Superior temporal gyrus (tissue), 1 donor: Measurements from ENCODE around the gene SBNO1.
"Not testable (repeated sequence)": the region's sequence is repeated elsewhere in the genome, so short reads cannot be mapped to it uniquely, and the experiment has no call there.

Experiments
- DNase-seq: peaks from one replicate; pipeline ENCODE4 v3.0.0-alpha.2; 2016; ENCODE audit errors: extremely low spot score

Gene SBNO1

GRCh38 chr12:123270214-123271000 lies 94.2 kb downstream of the SBNO1 start:
- peak; percentile 58 for DNase-seq

- no peak for DNase-seq
Observed at GRCh38 chr12:123269896-123270213, 94.8 kb downstream of the SBNO1 start.

- DNase-seq, result peak; percentile 86
Observed at GRCh38 chr12:123269395-123269892, 95.2 kb downstream of the SBNO1 start.

GRCh38 chr12:123268850-123269249 lies 95.8 kb downstream of the SBNO1 start:
- DNase-seq, result peak; percentile 64

GRCh38 chr12:123267991-123268843 lies 96.4 kb downstream of the SBNO1 start:
- peak; percentile 76 for DNase-seq

- DNase-seq, result no peak
Observed at GRCh38 chr12:123267335-123267920, 97.2 kb downstream of the SBNO1 start.

GRCh38 chr12:123266679-123267277 lies 97.9 kb downstream of the SBNO1 start:
- no peak for DNase-seq

- no peak for DNase-seq
Observed at GRCh38 chr12:123265851-123266678, 98.6 kb downstream of the SBNO1 start.

GRCh38 chr12:123264642-123265041 lies 100.0 kb downstream of the SBNO1 start:
- no peak for DNase-seq

GRCh38 chr12:123263196-123263817 lies 101.3 kb downstream of the SBNO1 start:
- no peak for DNase-seq

- no peak for DNase-seq
Observed at GRCh38 chr12:123261196-123261595, 103.5 kb downstream of the SBNO1 start.

- DNase-seq, result no peak
Observed at GRCh38 chr12:123260081-123260480, 104.6 kb downstream of the SBNO1 start.

GRCh38 chr12:123258593-123258992 lies 106.1 kb downstream of the SBNO1 start:
- no peak for DNase-seq

- DNase-seq, result no peak
Observed at GRCh38 chr12:123254853-123255446, 109.7 kb downstream of the SBNO1 start.

- peak; percentile 66 for DNase-seq
Observed at GRCh38 chr12:123253641-123254459, 110.8 kb downstream of the SBNO1 start.

- DNase-seq, result not testable (repeated sequence)
Observed at GRCh38 chr12:123252365-123252764, 112.3 kb downstream of the SBNO1 start.

GRCh38 chr12:123251403-123252076 lies 113.1 kb downstream of the SBNO1 start:
- DNase-seq, result no peak

GRCh38 chr12:123250471-123251383 lies 113.9 kb downstream of the SBNO1 start:
- no peak for DNase-seq
